Loucy (cell line): Measurements from ENCODE around the gene PARD3B.

Experiments used
- H2AFZ ChIP-seq: fragments of 200-600 bp; sonication (generic); 2 replicates; pipeline ENCODE4 v1.6.0; 2016; ENCODE audit warnings: antibody characterized with exemption, mild to moderate bottlenecking, low read length, moderate library complexity
- H3F3A ChIP-seq: fragments of 200-600 bp; 2 replicates; pipeline ENCODE4 v1.6.0; 2016; ENCODE audit warnings: antibody characterized with exemption, low read depth, mild to moderate bottlenecking
- H3K27me3 ChIP-seq: fragments of 200-600 bp; sonication (generic); 2 replicates; pipeline ENCODE4 v1.6.1; 2014; ENCODE audit warnings: low read length, mild to moderate bottlenecking; ENCODE audit not compliant: insufficient read depth, poor library complexity, severe bottlenecking
- H3K36me3 ChIP-seq: fragments of 200-600 bp; sonication (generic); 2 replicates; pipeline ENCODE4 v1.6.1; 2016; ENCODE audit warnings: low read length; ENCODE audit not compliant: insufficient read depth
- H3K4me1 ChIP-seq: fragments of 200-600 bp; sonication (generic); 2 replicates; pipeline ENCODE4 v1.5.1; 2014; ENCODE audit warnings: low read length, mild to moderate bottlenecking; ENCODE audit not compliant: insufficient read depth, poor library complexity, severe bottlenecking
- H3K4me2 ChIP-seq: fragments of 200-600 bp; sonication (generic); 2 replicates; pipeline ENCODE4 v1.6.0; 2014; ENCODE audit warnings: antibody characterized with exemption, low read length, low read depth, mild to moderate bottlenecking; ENCODE audit not compliant: poor library complexity, severe bottlenecking
- H3K4me3 ChIP-seq: fragments of 200-600 bp; sonication (generic); 2 replicates; pipeline ENCODE4 v1.5.1; 2014; ENCODE audit warnings: low read length, mild to moderate bottlenecking, mixed read lengths; ENCODE audit not compliant: poor library complexity, severe bottlenecking
- H3K79me2 ChIP-seq: fragments of 200-600 bp; sonication (generic); 2 replicates; pipeline ENCODE4 v1.6.1; 2014; ENCODE audit warnings: low read length; ENCODE audit not compliant: insufficient read depth
- H3K9ac ChIP-seq: fragments of 200-600 bp; sonication (generic); 2 replicates; pipeline ENCODE4 v1.6.0; 2014; ENCODE audit warnings: mild to moderate bottlenecking, low read depth, low read length, moderate library complexity; ENCODE audit not compliant: poor library complexity, severe bottlenecking
- H3K9me2 ChIP-seq: fragments of 200-600 bp; sonication (generic); replicated peaks from 2 replicates; pipeline ENCODE4 v1.6.1; 2016; ENCODE audit warnings: low read depth, low read length, mixed read lengths
- H3K9me3 ChIP-seq: fragments of 200-600 bp; sonication (generic); 2 replicates; pipeline ENCODE4 v1.6.1; 2014; ENCODE audit warnings: mild to moderate bottlenecking, antibody characterized with exemption, low read length, low read depth; ENCODE audit not compliant: insufficient read depth
- H4K20me1 ChIP-seq: fragments of 200-600 bp; sonication (generic); 2 replicates; pipeline ENCODE4 v1.6.0; 2014; ENCODE audit warnings: antibody characterized with exemption, low read length, mild to moderate bottlenecking; ENCODE audit not compliant: insufficient read depth, poor library complexity, severe bottlenecking
- EZH2phosphoT487 ChIP-seq: fragments of 200-600 bp; IDR thresholded peaks from 2 replicates; pipeline ENCODE4 v1.6.1; 2018; ENCODE audit warnings: antibody characterized with exemption, mild to moderate bottlenecking, moderate library complexity, borderline replicate concordance
- TF ChIP-seq, protein P1 (sequence below): fragments of 200-600 bp; sonication (generic); conservative IDR thresholded peaks from 2 replicates; pipeline ENCODE4 v1.5.1; 2014; ENCODE audit warnings: mild to moderate bottlenecking, antibody characterized with exemption, low read length

The PARD3B gene

DNA sequence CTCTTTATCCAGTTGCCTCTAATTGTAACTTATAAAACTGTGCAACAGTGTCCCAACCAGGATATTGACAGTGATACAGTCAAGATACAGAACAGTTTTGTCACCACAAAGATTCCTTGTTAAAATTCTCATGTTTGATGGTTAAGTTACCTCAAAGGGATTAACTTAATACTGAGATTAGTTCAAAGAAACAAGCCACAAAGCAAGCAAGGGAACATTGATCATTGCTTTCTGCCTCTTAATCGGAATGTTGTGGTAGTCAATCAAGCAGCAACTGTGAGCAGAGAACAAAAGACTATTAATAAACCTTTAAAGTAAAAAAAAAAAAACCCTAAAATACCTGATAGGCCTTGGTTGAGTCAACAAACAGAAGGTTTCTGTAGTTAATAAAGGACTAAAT is 352.3 kb downstream of the PARD3B start:
- H3K9ac ChIP-seq, result no peak overlapping the region
- H3K4me2 ChIP-seq, result no peak overlapping the region
- H3K4me1 ChIP-seq, result peaks cover 23% of the 10 kb centered on the region
- no peaks in the 10 kb centered on the region for H3K9me3 ChIP-seq
- H3F3A ChIP-seq, result no peaks in the 10 kb centered on the region
- H3K4me3 ChIP-seq, result no peak overlapping the region
- H3K9me2 ChIP-seq, result no peaks in the 10 kb centered on the region
- H3K79me2 ChIP-seq, result no peaks in the 10 kb centered on the region
- H2AFZ ChIP-seq, result no peak overlapping the region
- no peaks in the 10 kb centered on the region for H4K20me1 ChIP-seq
- H3K27me3 ChIP-seq, result no peaks in the 10 kb centered on the region
- no peaks in the 10 kb centered on the region for H3K36me3 ChIP-seq
- TF ChIP-seq EZH2phosphoT487, result no peak
- TF ChIP-seq, protein P1, sequence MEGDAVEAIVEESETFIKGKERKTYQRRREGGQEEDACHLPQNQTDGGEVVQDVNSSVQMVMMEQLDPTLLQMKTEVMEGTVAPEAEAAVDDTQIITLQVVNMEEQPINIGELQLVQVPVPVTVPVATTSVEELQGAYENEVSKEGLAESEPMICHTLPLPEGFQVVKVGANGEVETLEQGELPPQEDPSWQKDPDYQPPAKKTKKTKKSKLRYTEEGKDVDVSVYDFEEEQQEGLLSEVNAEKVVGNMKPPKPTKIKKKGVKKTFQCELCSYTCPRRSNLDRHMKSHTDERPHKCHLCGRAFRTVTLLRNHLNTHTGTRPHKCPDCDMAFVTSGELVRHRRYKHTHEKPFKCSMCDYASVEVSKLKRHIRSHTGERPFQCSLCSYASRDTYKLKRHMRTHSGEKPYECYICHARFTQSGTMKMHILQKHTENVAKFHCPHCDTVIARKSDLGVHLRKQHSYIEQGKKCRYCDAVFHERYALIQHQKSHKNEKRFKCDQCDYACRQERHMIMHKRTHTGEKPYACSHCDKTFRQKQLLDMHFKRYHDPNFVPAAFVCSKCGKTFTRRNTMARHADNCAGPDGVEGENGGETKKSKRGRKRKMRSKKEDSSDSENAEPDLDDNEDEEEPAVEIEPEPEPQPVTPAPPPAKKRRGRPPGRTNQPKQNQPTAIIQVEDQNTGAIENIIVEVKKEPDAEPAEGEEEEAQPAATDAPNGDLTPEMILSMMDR, result no peak

DNA sequence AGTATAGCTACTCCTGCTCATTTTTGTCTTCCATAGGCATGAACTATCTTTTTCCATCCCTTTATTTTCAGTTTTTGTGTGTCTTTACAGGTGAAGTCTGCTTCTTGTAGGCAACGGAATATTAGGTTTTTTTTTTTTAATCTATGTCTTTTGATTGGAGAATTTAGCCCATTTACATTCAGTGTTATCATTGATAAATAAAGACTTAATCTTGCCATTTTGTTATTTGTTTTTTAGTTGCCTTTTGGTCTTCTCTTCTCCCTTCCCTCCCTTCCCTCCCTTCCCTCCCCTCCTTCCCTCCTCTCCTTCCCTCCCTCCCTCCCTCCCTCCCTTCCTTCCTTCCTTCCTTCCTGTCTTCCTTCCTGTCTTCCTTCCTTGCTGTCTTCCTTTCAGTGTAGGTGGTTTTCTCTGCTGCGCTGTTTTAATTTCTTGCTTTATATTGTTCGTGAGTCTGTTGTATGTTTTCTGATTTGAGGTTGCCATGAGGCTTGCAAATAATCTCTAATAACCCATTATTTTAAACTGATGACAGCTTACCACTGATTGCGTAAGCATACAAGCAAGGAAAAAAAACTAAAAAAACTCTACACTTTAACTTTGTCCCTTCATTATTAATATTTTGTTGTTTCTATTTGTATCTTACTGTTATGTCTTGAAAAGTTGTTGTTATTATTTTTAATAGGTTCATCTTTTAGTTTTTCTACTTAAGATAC is 353.8 kb downstream of the PARD3B start:
- Histone ChIP-seq H3K27me3 (no peaks in the 10 kb centered on the region), H3K4me2 (no peak overlapping the region), H3F3A (no peaks in the 10 kb centered on the region), H3K4me3 (no peak overlapping the region), H2AFZ (no peak overlapping the region), H3K9me2 (no peaks in the 10 kb centered on the region), H3K4me1 (peaks cover 9% of the 10 kb centered on the region), H4K20me1 (no peaks in the 10 kb centered on the region), H3K9me3 (no peaks in the 10 kb centered on the region), H3K9ac (no peak overlapping the region), H3K36me3 (no peaks in the 10 kb centered on the region), H3K79me2 (no peaks in the 10 kb centered on the region)
- TF ChIP-seq EZH2phosphoT487, result no peak

DNA sequence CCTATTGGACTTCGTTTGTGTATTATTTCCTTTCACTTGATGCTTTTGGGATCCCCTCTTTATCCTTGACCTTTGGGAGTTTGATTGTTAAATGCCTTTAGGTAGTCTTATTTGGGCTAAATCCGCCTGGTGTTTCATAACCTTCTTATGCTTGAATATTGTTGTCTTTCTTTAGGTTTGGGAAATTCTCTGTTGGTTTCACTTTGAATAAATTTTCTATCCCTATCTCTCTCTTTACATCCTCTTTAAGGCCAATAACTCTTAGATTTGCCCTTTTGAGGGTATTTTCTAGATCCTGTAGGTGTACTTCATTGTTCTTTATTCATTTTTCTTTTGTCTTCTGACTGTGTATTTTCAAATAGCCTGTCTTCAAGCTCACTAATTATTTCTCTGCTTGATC is 354.7 kb downstream of the PARD3B start:
- TF ChIP-seq EZH2phosphoT487, result no peak
- TF ChIP-seq, protein P1, result no peak

DNA sequence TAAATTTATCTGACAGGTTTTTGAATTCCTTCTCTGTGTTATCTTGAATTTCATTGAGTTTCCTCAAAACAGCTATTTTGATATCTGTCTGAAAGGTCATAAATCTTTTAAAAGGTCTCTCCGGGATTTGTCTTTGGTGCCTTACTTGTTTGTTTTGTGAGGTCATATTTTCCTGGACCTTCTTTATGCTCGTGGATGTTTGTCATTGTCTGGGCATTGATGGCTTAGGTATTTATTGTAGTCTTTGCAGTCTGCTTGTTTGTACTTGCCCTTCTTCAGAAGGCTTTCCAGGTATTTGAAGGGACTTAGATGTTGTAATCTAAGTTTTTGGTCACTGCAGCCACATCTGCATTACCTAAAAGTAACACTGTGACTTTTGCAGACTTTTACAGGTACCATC is 355.2 kb downstream of the PARD3B start:
- Histone ChIP-seq H3K9me3 (no peaks in the 10 kb centered on the region), H4K20me1 (no peaks in the 10 kb centered on the region), H3K9ac (no peak overlapping the region), H3K79me2 (no peaks in the 10 kb centered on the region), H2AFZ (no peak overlapping the region), H3K27me3 (no peaks in the 10 kb centered on the region), H3K4me1 (no peaks in the 10 kb centered on the region), H3K36me3 (no peaks in the 10 kb centered on the region), H3K4me2 (no peak overlapping the region), H3K4me3 (no peak overlapping the region), H3F3A (no peaks in the 10 kb centered on the region), H3K9me2 (no peaks in the 10 kb centered on the region)
- TF ChIP-seq, protein P1, result no peak
- no peak for TF ChIP-seq EZH2phosphoT487

More for the DNA sequence above, 354.7 kb downstream of the PARD3B start:
- H3K4me3 ChIP-seq, result no peak overlapping the region
- H3K9me2 ChIP-seq, result no peaks in the 10 kb centered on the region
- no peaks in the 10 kb centered on the region for H3F3A ChIP-seq
- no peaks in the 10 kb centered on the region for H3K27me3 ChIP-seq
- H3K79me2 ChIP-seq, result no peaks in the 10 kb centered on the region
- no peaks in the 10 kb centered on the region for H4K20me1 ChIP-seq
- no peaks in the 10 kb centered on the region for H3K9me3 ChIP-seq
- no peak overlapping the region for H3K9ac ChIP-seq
- no peaks in the 10 kb centered on the region for H3K36me3 ChIP-seq
- no peak overlapping the region for H2AFZ ChIP-seq
- no peaks in the 10 kb centered on the region for H3K4me1 ChIP-seq
- no peak overlapping the region for H3K4me2 ChIP-seq
